Measurements from ENCODE around the gene ASB8. TPM values are rescaled to one million over a fixed set of nuclear protein-coding genes. Genes with fewer than 3 reads are reported as not detected.
"Not testable (repeated sequence)": the region's sequence is repeated elsewhere in the genome, so short reads cannot be mapped to it uniquely, and the experiment has no call there.

Gene ASB8
- total and polyA plus RNA-seq, 5 donors, result 33.4 to 69.9 (median 59.5) TPM

GRCh38 chr12:48164451-48164850 is 7.1 kb upstream of the ASB8 start:
- no peak overlapping the region for H3K4me3 ChIP-seq (ENCODE audit: low read length)
- 74% methylated on average over 2 of the region's 2 CpGs for WGBS
- no peaks in the 10 kb centered on the region for H3K9me3 ChIP-seq (ENCODE audit: control insufficient read depth, low read length)
- peaks cover 2% of the 10 kb centered on the region for H3K4me1 ChIP-seq (ENCODE audit: control insufficient read depth, insufficient read depth, low read length)
- intact Hi-C loops (cut with DNase I), result loop anchor here in 3 of 4 donors (5.0 to 10.0 kb wide), 3 partner anchors 50 to 82 kb away; partner anchors contain the start of gene PFKM (in 1 of the 3)
- DNase-seq (no peak), ATAC-seq (no peak)
- no peaks in the 10 kb centered on the region for H3K27me3 ChIP-seq (ENCODE audit: control insufficient read depth, insufficient read depth)
- no peak overlapping the region for H3K27ac ChIP-seq (ENCODE audit: low read length)

DNA sequence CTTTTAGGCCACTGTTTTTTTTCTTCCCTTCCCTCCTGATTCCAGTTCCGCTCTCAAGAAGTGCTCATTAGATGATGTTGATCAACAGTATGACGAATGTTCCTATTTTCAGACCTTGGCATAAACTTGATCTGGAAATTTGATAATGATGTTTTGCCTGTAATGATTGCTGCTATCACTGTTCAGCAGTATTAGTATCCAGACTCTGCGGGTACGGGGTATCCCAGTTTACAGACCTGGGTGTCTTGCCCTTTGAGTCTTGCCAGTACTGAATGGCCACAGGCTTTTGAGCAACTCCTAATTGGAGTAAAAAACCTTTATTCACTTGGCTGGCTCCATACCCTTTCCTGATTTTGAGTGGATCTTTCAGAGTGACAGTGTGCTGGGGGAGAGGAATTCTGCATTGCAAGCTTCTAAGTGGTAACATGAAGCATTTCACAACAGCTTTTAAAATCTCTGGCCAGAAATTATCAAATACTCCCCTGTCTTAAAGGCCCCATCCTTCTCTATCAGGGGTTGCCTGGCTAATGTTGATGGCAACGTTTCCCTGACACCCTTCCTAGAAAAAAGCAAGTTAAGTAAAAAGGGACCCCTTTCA is 5.9 kb upstream of the ASB8 start:
- no peak overlapping the region for H3K4me3 ChIP-seq (ENCODE audit: low read length)
- no peaks in the 10 kb centered on the region for H3K27me3 ChIP-seq (ENCODE audit: control insufficient read depth, insufficient read depth)
- H3K27ac ChIP-seq (ENCODE audit: low read length), result no peak overlapping the region
- DNase-seq (no peak), ATAC-seq (no peak)
- H3K9me3 ChIP-seq (ENCODE audit: control insufficient read depth, low read length), result no peaks in the 10 kb centered on the region
- intact Hi-C loops (cut with DNase I), result loop anchor here in 3 of 4 donors (5.0 to 10.0 kb wide), 3 partner anchors 48 to 81 kb away; partner anchors contain the start of gene PFKM (in 1 of the 3)
- WGBS, result 46% methylated on average over 5 of the region's 5 CpGs
- peaks cover 2% of the 10 kb centered on the region for H3K4me1 ChIP-seq (ENCODE audit: control insufficient read depth, insufficient read depth, low read length)

DNA sequence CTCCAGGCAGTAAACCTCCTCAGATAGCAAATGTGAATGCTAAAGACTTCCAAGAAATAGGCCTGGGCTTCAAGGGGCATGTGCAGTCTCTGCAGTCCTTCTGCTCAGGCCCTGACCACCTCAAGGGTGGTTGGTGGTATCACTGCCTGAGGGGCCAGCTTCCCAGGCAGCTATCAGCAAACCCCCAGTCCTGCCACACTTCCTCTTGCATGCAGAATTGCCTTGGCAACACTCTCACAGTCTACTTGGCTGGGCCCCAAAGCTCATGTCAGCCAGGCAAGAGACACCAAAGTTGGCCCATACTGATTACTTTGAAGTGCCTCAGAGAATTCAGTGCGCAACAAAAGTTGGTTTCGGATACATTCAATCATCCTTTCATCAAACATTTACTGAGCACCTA is 3.5 kb upstream of the ASB8 start:
- Histone ChIP-seq H3K4me3 (ENCODE audit: low read length) (no peak overlapping the region), H3K27me3 (ENCODE audit: control insufficient read depth, insufficient read depth) (no peaks in the 10 kb centered on the region), H3K9me3 (ENCODE audit: control insufficient read depth, low read length) (no peaks in the 10 kb centered on the region), H3K27ac (ENCODE audit: low read length) (no peak overlapping the region), H3K4me1 (ENCODE audit: control insufficient read depth, insufficient read depth, low read length) (peaks cover 2% of the 10 kb centered on the region)
- 29% methylated on average over 2 of the region's 2 CpGs for WGBS
- ATAC-seq (peak in 1 of 2 donors; percentile 3), DNase-seq (peak; percentile 37 to 74 (median 74))
- intact Hi-C loops (cut with DNase I), result loop anchor here in 3 of 4 donors (5.0 to 10.0 kb wide), 3 partner anchors 46 to 79 kb away; partner anchors contain the start of gene PFKM (in 1 of the 3)

- Histone ChIP-seq H3K9me3 (ENCODE audit: control insufficient read depth, low read length) (no peaks in the 10 kb centered on the region), H3K27me3 (ENCODE audit: control insufficient read depth, insufficient read depth) (no peaks in the 10 kb centered on the region), H3K27ac (ENCODE audit: low read length) (no peak overlapping the region), H3K4me1 (ENCODE audit: control insufficient read depth, insufficient read depth, low read length) (peaks cover 2% of the 10 kb centered on the region), H3K4me3 (ENCODE audit: low read length) (no peak overlapping the region)
- no peak for DNase-seq
- no peak for ATAC-seq
- WGBS, result 78% methylated on average over 5 of the region's 5 CpGs
- intact Hi-C loops (cut with DNase I), result loop anchor here in 3 of 4 donors (5.0 to 10.0 kb wide), 3 partner anchors 45 to 78 kb away; partner anchors contain the start of gene PFKM (in 1 of the 3)
Observed at GRCh38 chr12:48160046-48160445, 2.7 kb upstream of the ASB8 start.

DNA sequence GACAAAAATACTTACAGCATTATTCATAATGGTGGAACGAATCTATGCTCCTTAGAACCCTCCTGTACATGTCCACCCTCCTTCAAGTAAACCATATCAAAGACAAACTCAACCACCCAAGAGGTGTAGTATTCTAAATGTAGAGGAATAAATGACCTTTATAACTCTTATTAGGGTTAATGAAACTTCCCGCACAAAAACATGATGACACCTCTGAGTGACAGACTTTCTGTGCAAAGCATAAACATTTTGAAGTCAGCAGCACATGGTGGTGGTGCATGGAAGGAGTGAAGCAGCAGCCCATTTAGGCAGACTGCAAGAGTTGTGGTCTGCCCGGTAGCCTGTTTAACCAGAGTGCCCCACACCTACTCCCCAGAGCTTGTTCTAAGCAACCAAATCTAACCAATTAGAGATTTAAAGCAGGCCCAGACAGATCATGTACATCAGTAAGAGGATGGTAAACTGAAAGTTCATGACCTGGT is 615 bp upstream of the ASB8 start:
- WGBS, result 65% methylated on average over 3 of the region's 3 CpGs
- Histone ChIP-seq H3K27me3 (ENCODE audit: control insufficient read depth, insufficient read depth) (no peaks in the 10 kb centered on the region), H3K4me1 (ENCODE audit: control insufficient read depth, insufficient read depth, low read length) (peaks cover 2% of the 10 kb centered on the region), H3K27ac (ENCODE audit: low read length) (peak overlapping the region; percentile 92), H3K9me3 (ENCODE audit: control insufficient read depth, low read length) (no peaks in the 10 kb centered on the region), H3K4me3 (ENCODE audit: low read length) (peak overlapping the region; percentile 61)
- intact Hi-C loops (cut with DNase I), result loop anchor here in 1 of 4 donors (10.0 kb wide), 1 partner anchor 53 kb away; the partner anchor contains the start of gene SENP1
- DNase-seq (no peak), ATAC-seq (no peak)

DNA sequence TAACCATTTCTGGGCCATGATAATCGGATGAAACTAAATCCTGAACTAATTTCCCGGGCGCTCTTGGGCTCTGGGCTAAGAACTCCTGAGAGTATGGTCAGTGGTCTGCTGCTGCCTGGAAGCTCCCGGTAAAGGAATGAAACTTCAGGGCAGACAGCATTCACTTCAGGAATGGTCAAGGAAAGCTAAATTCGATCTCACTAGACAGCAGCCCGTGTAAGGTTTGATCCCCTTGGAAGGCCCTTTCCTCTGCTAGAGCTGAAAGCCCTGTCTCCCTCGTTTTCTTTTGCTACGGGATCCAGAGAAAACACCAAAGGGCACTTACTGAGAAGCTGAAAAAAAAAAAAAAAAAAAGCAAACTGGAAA is 680 bp downstream of the ASB8 start:
- H3K9me3 ChIP-seq (ENCODE audit: control insufficient read depth, low read length), result no peaks in the 10 kb centered on the region
- H3K27ac ChIP-seq (ENCODE audit: low read length), result peak overlapping the region; percentile 16
- peak overlapping the region; percentile 61 for H3K4me3 ChIP-seq (ENCODE audit: low read length)
- H3K4me1 ChIP-seq (ENCODE audit: control insufficient read depth, insufficient read depth, low read length), result peaks cover 2% of the 10 kb centered on the region
- ATAC-seq, result no peak
- no peak for DNase-seq
- intact Hi-C loops (cut with DNase I), result loop anchor here in 1 of 4 donors (10.0 kb wide), 1 partner anchor 52 kb away; the partner anchor contains the start of gene SENP1
- no peaks in the 10 kb centered on the region for H3K27me3 ChIP-seq (ENCODE audit: control insufficient read depth, insufficient read depth)
- 26% methylated on average over 8 of the region's 8 CpGs for WGBS

- H3K4me1 ChIP-seq (ENCODE audit: control insufficient read depth, insufficient read depth, low read length); H3K9me3 ChIP-seq (ENCODE audit: control insufficient read depth, low read length); H3K4me3 ChIP-seq (ENCODE audit: low read length); ATAC-seq; H3K27ac ChIP-seq (ENCODE audit: low read length); H3K27me3 ChIP-seq (ENCODE audit: control insufficient read depth, insufficient read depth); DNase-seq: not testable (repeated sequence)
- intact Hi-C loops (cut with DNase I), result loop anchor here in 1 of 4 donors (10.0 kb wide), 1 partner anchor 51 kb away; the partner anchor contains the start of gene SENP1
- 99% methylated on average over 5 of the region's 5 CpGs for WGBS
Observed at GRCh38 chr12:48155786-48156185, 1.5 kb downstream of the ASB8 start.

- Histone ChIP-seq H3K4me1 (ENCODE audit: control insufficient read depth, insufficient read depth, low read length) (peaks cover 2% of the 10 kb centered on the region), H3K27me3 (ENCODE audit: control insufficient read depth, insufficient read depth) (no peaks in the 10 kb centered on the region), H3K9me3 (ENCODE audit: control insufficient read depth, low read length) (no peaks in the 10 kb centered on the region), H3K4me3 (ENCODE audit: low read length) (no peak overlapping the region), H3K27ac (ENCODE audit: low read length) (peak overlapping the region; percentile 35)
- DNase-seq (no peak), ATAC-seq (peak in 1 of 2 donors; percentile 37)
- 90% methylated on average over 2 of the region's 2 CpGs for WGBS
- intact Hi-C loops (cut with DNase I), result loop anchor here in 1 of 4 donors (10.0 kb wide), 1 partner anchor 46 kb away; the partner anchor contains the start of gene SENP1
Observed at GRCh38 chr12:48151103-48151771, 6.1 kb downstream of the ASB8 start.

DNA sequence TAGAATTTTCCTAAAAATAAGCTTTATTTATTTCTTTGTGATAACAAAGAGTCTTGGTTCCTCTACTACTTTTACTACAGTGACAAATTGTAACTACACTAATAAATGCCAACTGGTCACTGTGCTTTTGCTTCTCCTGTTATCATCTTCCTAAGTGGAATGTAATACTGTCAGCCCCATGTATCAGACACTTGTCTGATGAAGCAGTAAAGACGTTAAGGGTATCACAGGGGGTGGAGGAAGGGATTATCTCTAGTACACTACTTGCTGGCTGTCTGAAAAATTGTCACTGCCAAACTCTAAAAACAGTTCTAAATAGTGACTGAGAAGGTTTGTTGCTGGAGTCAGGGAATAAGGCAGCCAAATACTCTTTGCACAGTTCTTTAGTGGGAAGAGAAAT is 11.3 kb downstream of the ASB8 start:
- H3K4me1 ChIP-seq (ENCODE audit: control insufficient read depth, insufficient read depth, low read length), result peaks cover 2% of the 10 kb centered on the region
- H3K27ac ChIP-seq (ENCODE audit: low read length), result peak overlapping the region; percentile 64
- no peaks in the 10 kb centered on the region for H3K9me3 ChIP-seq (ENCODE audit: control insufficient read depth, low read length)
- ATAC-seq (peak; percentile 81 to 89), DNase-seq (no peak)
- 17% methylated on average over 1 of the region's 1 CpG for WGBS
- H3K4me3 ChIP-seq (ENCODE audit: low read length), result no peak overlapping the region
- intact Hi-C loops (cut with DNase I), result no loop called here
- H3K27me3 ChIP-seq (ENCODE audit: control insufficient read depth, insufficient read depth), result no peaks in the 10 kb centered on the region

DNA sequence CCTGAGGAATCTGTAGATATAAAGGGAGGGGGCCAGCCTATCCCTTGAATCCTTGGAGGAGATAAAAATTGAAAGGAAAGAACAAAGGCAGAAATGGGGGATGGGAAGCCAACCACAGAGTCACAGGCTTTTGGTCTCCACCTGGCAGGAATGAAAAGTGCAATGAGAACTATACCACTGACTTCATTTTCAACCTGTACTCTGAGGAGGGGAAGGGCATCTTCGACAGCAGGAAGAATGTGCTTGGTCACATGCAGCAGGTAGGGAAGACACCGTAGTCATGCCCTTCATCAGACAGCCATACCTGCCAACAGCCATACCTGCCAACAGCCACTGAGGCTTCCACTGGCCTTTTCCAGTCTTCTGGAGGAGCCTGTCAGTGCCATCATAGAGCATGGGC is 13.4 kb downstream of the ASB8 start:
- Histone ChIP-seq H3K27me3 (ENCODE audit: control insufficient read depth, insufficient read depth) (no peaks in the 10 kb centered on the region), H3K27ac (ENCODE audit: low read length) (no peak overlapping the region), H3K9me3 (ENCODE audit: control insufficient read depth, low read length) (no peaks in the 10 kb centered on the region), H3K4me3 (ENCODE audit: low read length) (no peak overlapping the region), H3K4me1 (ENCODE audit: control insufficient read depth, insufficient read depth, low read length) (no peaks in the 10 kb centered on the region)
- ATAC-seq (no peak), DNase-seq (no peak)
- intact Hi-C loops (cut with DNase I), result no loop called here
- WGBS, result 88% methylated on average over 2 of the region's 2 CpGs

Measured in right cardiac atrium (tissue), 5 donors.